Nephron (organoid): ENCODE results near the gene SCYGR4.

Source experiments
- H3K27ac Mint-ChIP-seq, 3 experiments: 2 replicates each; pipeline ENCODE4 v1.8.0; 2020; ENCODE audit warnings: mixed read lengths in 3 of 3, mild to moderate bottlenecking in 2 of 3, moderate library complexity in 1 of 3
- H3K27me3 Mint-ChIP-seq: 2 replicates; pipeline ENCODE4 v1.8.0; 2021; ENCODE audit warnings: low read depth, mild to moderate bottlenecking, moderate library complexity, mixed read lengths
- H3K36me3 Mint-ChIP-seq: 2 replicates; pipeline ENCODE4 v1.8.0; 2020; ENCODE audit warnings: low read depth, mixed read lengths
- H3K4me1 Mint-ChIP-seq: 2 replicates; pipeline ENCODE4 v1.8.0; 2020; ENCODE audit warnings: mixed read lengths
- H3K4me3 Mint-ChIP-seq, 3 experiments: 2 replicates each; pipeline ENCODE4 v1.8.0; 2020; ENCODE audit warnings: mild to moderate bottlenecking in 3 of 3, mixed read lengths in 3 of 3, moderate library complexity in 2 of 3
- H3K9me3 Mint-ChIP-seq: 2 replicates; pipeline ENCODE4 v1.8.0; 2020; ENCODE audit warnings: mixed read lengths
- CTCF ChIP-seq, 3 experiments: fragments of 200-600 bp; sonication (generic); IDR thresholded peaks; one replicate each; pipeline ENCODE4 v1.5.0; 2021; ENCODE audit warnings: antibody characterized with exemption in 3 of 3; ENCODE audit not compliant: unreplicated experiment in 3 of 3

SCYGR4 gene

DNA sequence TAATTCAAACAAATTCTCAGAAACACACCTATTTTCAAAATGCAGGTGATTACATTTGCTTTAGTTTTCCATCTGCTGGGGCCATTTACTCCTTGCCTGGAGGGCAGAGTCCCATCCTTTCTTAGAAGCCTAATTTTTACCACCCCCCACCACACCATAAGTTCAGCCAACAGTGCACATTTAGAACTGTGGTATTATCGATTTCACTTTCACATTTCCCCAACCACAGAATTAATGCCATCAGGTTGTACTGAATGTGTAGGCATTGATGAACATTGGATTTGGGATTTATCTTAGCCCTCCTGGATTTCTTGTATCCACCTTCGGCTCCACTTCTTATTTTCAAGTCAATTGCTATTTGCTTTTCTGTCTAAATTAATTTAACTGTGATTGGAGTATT is 7.2 kb upstream of the SCYGR4 start:
- Mint-ChIP-seq H3K4me1 (no peaks in the 10 kb centered on the region), H3K36me3 (no peaks in the 10 kb centered on the region), H3K27me3 (peaks cover 8% of the 10 kb centered on the region), H3K9me3 (no peaks in the 10 kb centered on the region), H3K4me3 (no peak overlapping the region), H3K27ac (no peak overlapping the region)
- no peak for TF ChIP-seq CTCF (IDR thresholded peaks at IDR 0.05; ENCODE audit: unreplicated experiment in 3 of 3)

GRCh38 chr2:227612546-227613271 is 4.6 kb upstream of the SCYGR4 start:
- no peak overlapping the region for H3K4me3 Mint-ChIP-seq
- H3K27me3 Mint-ChIP-seq, result peaks cover 10% of the 10 kb centered on the region
- H3K9me3 Mint-ChIP-seq, result no peaks in the 10 kb centered on the region
- no peaks in the 10 kb centered on the region for H3K36me3 Mint-ChIP-seq
- no peak for TF ChIP-seq CTCF (IDR thresholded peaks at IDR 0.05; ENCODE audit: unreplicated experiment in 3 of 3)
- no peak overlapping the region for H3K27ac Mint-ChIP-seq
- H3K4me1 Mint-ChIP-seq, result peaks cover under 1% of the 10 kb centered on the region

GRCh38 chr2:227613272-227613660 is 4.0 kb upstream of the SCYGR4 start:
- Mint-ChIP-seq H3K4me1 (peaks cover 4% of the 10 kb centered on the region), H3K27me3 (peaks cover 10% of the 10 kb centered on the region), H3K4me3 (no peak overlapping the region), H3K36me3 (no peaks in the 10 kb centered on the region), H3K27ac (no peak overlapping the region), H3K9me3 (no peaks in the 10 kb centered on the region)
- TF ChIP-seq CTCF (IDR thresholded peaks at IDR 0.05; ENCODE audit: unreplicated experiment in 3 of 3), result no peak

DNA sequence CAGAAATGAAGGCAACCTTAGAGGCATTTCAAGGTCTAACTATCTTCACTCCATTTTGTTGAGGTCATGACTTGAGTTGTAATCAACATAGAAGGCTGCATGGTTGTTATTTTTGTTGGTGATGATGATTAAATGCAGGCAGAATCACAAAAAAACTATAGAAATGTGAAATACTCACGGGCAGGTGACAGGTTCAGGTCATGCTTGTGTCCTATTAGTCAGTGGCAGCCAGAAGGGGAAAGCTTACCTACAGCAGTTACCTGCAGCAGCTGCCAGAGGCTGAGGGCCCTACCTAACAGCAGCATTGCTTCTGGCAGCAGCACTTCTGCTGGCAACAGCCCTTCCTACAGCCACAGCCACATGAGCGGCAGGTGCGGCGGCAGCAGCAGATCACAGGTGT is 3.1 kb upstream of the SCYGR4 start:
- no peaks in the 10 kb centered on the region for H3K9me3 Mint-ChIP-seq
- no peak overlapping the region for H3K27ac Mint-ChIP-seq
- H3K36me3 Mint-ChIP-seq, result no peaks in the 10 kb centered on the region
- no peak overlapping the region for H3K4me3 Mint-ChIP-seq
- peaks cover 4% of the 10 kb centered on the region for H3K4me1 Mint-ChIP-seq
- TF ChIP-seq CTCF (IDR thresholded peaks at IDR 0.05; ENCODE audit: unreplicated experiment in 3 of 3), result no peak
- peaks cover 10% of the 10 kb centered on the region for H3K27me3 Mint-ChIP-seq

GRCh38 chr2:227614740-227615139 is 2.6 kb upstream of the SCYGR4 start, which contains the start of gene SCYGR3:
SCYGR3 (minus strand) TSS chr2:227614840; CDS start chr2:227614840, 0 bp downstream.
- peaks cover 10% of the 10 kb centered on the region for H3K27me3 Mint-ChIP-seq
- no peak within 1 kb of the TSS for H3K27ac Mint-ChIP-seq
- no peak for TF ChIP-seq CTCF (IDR thresholded peaks at IDR 0.05; ENCODE audit: unreplicated experiment in 3 of 3)
- no peaks in the 10 kb centered on the region for H3K9me3 Mint-ChIP-seq
- H3K36me3 Mint-ChIP-seq, result no peaks in the 10 kb centered on the region
- H3K4me1 Mint-ChIP-seq, result peaks cover 4% of the 10 kb centered on the region
- H3K4me3 Mint-ChIP-seq, result no peak within 1 kb of the TSS

- no peak overlapping the region for H3K4me3 Mint-ChIP-seq
- H3K9me3 Mint-ChIP-seq, result no peaks in the 10 kb centered on the region
- H3K27me3 Mint-ChIP-seq, result peaks cover 10% of the 10 kb centered on the region
- no peak for TF ChIP-seq CTCF (IDR thresholded peaks at IDR 0.05; ENCODE audit: unreplicated experiment in 3 of 3)
- H3K4me1 Mint-ChIP-seq, result peaks cover 4% of the 10 kb centered on the region
- H3K36me3 Mint-ChIP-seq, result no peaks in the 10 kb centered on the region
- H3K27ac Mint-ChIP-seq, result no peak overlapping the region
These were observed 2.1 kb upstream of the SCYGR4 start for GRCh38 chr2:227615181-227615580.
